Measurements from ENCODE around the gene TYK2. TPM values are rescaled to one million over a fixed set of nuclear protein-coding genes. Genes with fewer than 3 reads are reported as not detected.

The TYK2 gene
- total and polyA plus RNA-seq, 9 of the 15 experiments (the other 6 are each of a cell fraction or from before 2014, with no cell fraction given): 15.0 to 182 (median 85.9) TPM

GRCh38 chr19:10315335-10316214 lies 64.8 kb downstream of the TYK2 start, which contains the start of gene FDX2 (continued):
- TF ChIP-seq ZNF644 (tag; IDR thresholded peaks at IDR 0.05; ENCODE audit: low read depth) (0 out of 2 replicates have a peak, but pooled peaks have one; percentile 35), MYNN (IDR thresholded peaks at IDR 0.05) (peak; percentile 74), MYNN (CRISPR knock-in tag; IDR thresholded peaks at IDR 0.05) (no peak), LCOR (CRISPR knock-in tag; IDR thresholded peaks at IDR 0.05) (no peak), THAP12 (CRISPR knock-in tag; IDR thresholded peaks at IDR 0.05) (peak; percentile 40; the same call in 1 of the 2 replicates), ZNF395 (CRISPR knock-in tag; IDR thresholded peaks at IDR 0.05) (peak; percentile 71; the same call in 1 of the 2 replicates), CBFA2T3 (IDR thresholded peaks at IDR 0.05) (peak; percentile 9; the same call in 1 of the 2 replicates), KDM1A (IDR thresholded peaks at IDR 0.05) (no peak), ZNF655 (CRISPR knock-in tag; IDR thresholded peaks at IDR 0.05) (no peak), UBTF (IDR thresholded peaks at IDR 0.05; ENCODE audit: borderline replicate concordance in 1 of 2, low read depth in 2 of 2, low read length in 2 of 2) (0 out of 4 replicates have a peak, but pooled peaks of 1 of the 2 experiments have one; percentile 10), ZBTB8A (IDR thresholded peaks at IDR 0.05; ENCODE audit: partially characterized antibody) (no peak), MEIS2 (IDR thresholded peaks at IDR 0.05; ENCODE audit: partially characterized antibody) (peak; percentile 8), TEAD4 (IDR thresholded peaks at IDR 0.05; ENCODE audit: low read length) (no peak), TEAD4 (CRISPR knock-in tag; IDR thresholded peaks at IDR 0.05; ENCODE audit: borderline replicate concordance) (no peak), ZZZ3 (IDR thresholded peaks at IDR 0.05) (no peak), ADNP (tag; IDR thresholded peaks at IDR 0.05) (no peak)

All from K562 (cell line).